Measurements from ENCODE around the gene NDUFS2.

Gene NDUFS2

DNA sequence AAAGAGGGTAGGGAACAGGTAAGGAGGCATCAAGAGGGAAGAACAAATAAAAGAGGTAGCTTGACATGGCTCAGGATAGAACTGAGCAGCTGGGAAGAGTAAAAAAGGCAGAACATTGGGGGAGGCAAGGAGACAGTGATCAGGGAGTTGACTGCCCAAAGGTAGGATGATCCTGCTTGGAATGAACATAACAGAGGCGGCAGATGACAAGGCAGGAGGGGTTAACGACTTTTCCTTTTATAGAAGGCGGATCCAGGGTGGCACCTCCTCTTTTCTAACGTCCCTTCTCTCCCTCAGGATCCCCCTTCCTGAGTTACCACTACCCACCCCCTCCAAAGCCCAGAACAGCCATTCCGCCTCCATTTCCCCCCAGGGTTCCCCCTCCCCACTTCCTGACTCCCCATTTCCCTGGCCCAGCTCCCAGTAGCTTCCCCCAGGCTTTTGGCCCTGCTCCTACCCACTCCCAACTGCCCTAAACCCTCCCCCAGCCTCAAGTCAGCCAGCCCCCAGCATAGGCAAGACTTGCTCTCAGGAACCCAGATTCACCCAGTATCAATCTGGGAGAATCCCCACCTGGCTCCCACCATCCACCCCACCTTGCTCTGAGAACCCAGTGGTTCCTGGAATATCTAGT, 2.5 kb upstream of the NDUFS2 start:
- Histone ChIP-seq H3K27ac (ENCODE audit: low read length, poor library complexity, severe bottlenecking) (no peak overlapping the region), H3K4me2 (ENCODE audit: low read length, poor library complexity, severe bottlenecking) (no peak overlapping the region), H2BK15ac (ENCODE audit: low read depth, poor library complexity, severe bottlenecking) (no peak overlapping the region), H3K36me3 (ENCODE audit: control insufficient read depth in 1 of 2, insufficient read depth in 2 of 2, low read depth in 1 of 2, low read length in 2 of 2) (peaks cover 4 to 28% of the 10 kb centered on the region in 2 experiments), H2AFZ (ENCODE audit: low read depth, low read length) (no peak overlapping the region), H3K27me3 (ENCODE audit: control insufficient read depth in 1 of 2, insufficient read depth in 1 of 2, low read length in 2 of 2) (no peaks in the 10 kb centered on the region), H3K9ac (ENCODE audit: low read length) (peak overlapping the region; percentile 95), H4K8ac (ENCODE audit: low read length) (no peak overlapping the region), H3K79me1 (replicated peaks; ENCODE audit: low read length, poor library complexity, severe bottlenecking) (peaks cover 7% of the 10 kb centered on the region), H2BK12ac (ENCODE audit: low read length in 2 of 2) (no peak overlapping the region), H3K4me3 (ENCODE audit: insufficient read depth in 1 of 2, low read depth in 1 of 2, low read length in 2 of 2) (peak overlapping the region in 1 of 2 experiments; percentile 84), H3K4me1 (ENCODE audit: control insufficient read depth, insufficient read depth, low read depth, low read length) (peaks cover 14% of the 10 kb centered on the region), H3K4ac (ENCODE audit: low read depth in 1 of 2, low read length in 2 of 2) (no peak overlapping the region), H3K23ac (ENCODE audit: low read length in 2 of 2) (no peak overlapping the region), H3K9me3 (ENCODE audit: control insufficient read depth, low read length) (no peaks in the 10 kb centered on the region), H4K91ac (ENCODE audit: low read length) (no peak overlapping the region), H2BK120ac (ENCODE audit: low read depth, low read length) (no peak overlapping the region), H2BK5ac (ENCODE audit: low read depth, low read length, poor library complexity, severe bottlenecking) (no peak overlapping the region), H2AK5ac (ENCODE audit: low read length, severe bottlenecking) (no peak overlapping the region), H3K18ac (ENCODE audit: low read depth in 1 of 2, low read length in 2 of 2) (no peak overlapping the region), H3K14ac (ENCODE audit: low read length in 2 of 2) (no peak overlapping the region)
- WGBS, result 74% methylated on average over 5 of the region's 5 CpGs
- no peak for DNase-seq

DNA sequence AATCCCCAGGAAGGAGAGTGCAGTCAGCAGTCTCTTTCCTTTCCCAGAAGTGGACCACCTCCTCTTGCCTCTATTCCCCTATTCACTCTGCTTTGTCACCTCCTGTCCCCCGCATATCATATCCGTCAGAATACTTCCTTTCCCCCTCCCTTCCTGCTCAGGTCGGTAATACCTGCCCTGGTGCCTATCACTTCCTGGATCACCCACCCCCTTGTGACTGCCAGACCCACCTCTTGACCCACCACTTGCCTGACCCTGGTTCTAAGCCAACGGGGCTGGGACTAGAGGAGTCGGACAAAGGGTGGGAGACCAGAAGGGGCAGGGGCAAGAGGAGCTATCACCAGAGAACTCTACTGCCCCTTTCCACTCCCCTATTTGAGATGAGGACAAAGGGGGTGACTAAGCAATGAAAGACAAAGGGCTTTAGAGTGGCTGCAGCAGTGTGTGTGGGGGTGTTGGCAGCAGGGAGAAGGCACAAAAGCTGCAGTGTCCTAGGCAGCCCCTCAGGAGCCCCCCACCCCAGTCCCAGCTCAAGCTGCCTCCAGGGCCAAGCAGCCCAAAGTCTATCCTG, 1.7 kb upstream of the NDUFS2 start:
- H3K23ac ChIP-seq (ENCODE audit: low read length in 2 of 2), result no peak overlapping the region
- H3K4me1 ChIP-seq (ENCODE audit: control insufficient read depth, insufficient read depth, low read depth, low read length), result peaks cover 14% of the 10 kb centered on the region
- WGBS, result 74% methylated on average over 3 of the region's 5 CpGs
- H3K27me3 ChIP-seq (ENCODE audit: control insufficient read depth in 1 of 2, insufficient read depth in 1 of 2, low read length in 2 of 2), result no peaks in the 10 kb centered on the region
- no peak overlapping the region for H2AFZ ChIP-seq (ENCODE audit: low read depth, low read length)
- peak overlapping the region in 1 of 2 experiments; percentile 91 for H3K4me3 ChIP-seq (ENCODE audit: insufficient read depth in 1 of 2, low read depth in 1 of 2, low read length in 2 of 2)
- H3K14ac ChIP-seq (ENCODE audit: low read length in 2 of 2), result no peak overlapping the region
- H3K9me3 ChIP-seq (ENCODE audit: control insufficient read depth, low read length), result no peaks in the 10 kb centered on the region
- H4K8ac ChIP-seq (ENCODE audit: low read length), result peak overlapping the region; percentile 99
- H2BK15ac ChIP-seq (ENCODE audit: low read depth, poor library complexity, severe bottlenecking), result peak overlapping the region; percentile 80
- H2BK5ac ChIP-seq (ENCODE audit: low read depth, low read length, poor library complexity, severe bottlenecking), result no peak overlapping the region
- no peak overlapping the region for H3K18ac ChIP-seq (ENCODE audit: low read depth in 1 of 2, low read length in 2 of 2)
- no peak overlapping the region for H2AK5ac ChIP-seq (ENCODE audit: low read length, severe bottlenecking)
- H2BK120ac ChIP-seq (ENCODE audit: low read depth, low read length), result peak overlapping the region; percentile 68
- peak overlapping the region; percentile 95 for H3K9ac ChIP-seq (ENCODE audit: low read length)
- peak overlapping the region in 1 of 2 experiments; percentile 57 for H2BK12ac ChIP-seq (ENCODE audit: low read length in 2 of 2)
- H4K91ac ChIP-seq (ENCODE audit: low read length), result peak overlapping the region; percentile 0
- peak overlapping the region; percentile 47 to 56 for H3K4ac ChIP-seq (ENCODE audit: low read depth in 1 of 2, low read length in 2 of 2)
- peaks cover 4 to 19% of the 10 kb centered on the region in 2 experiments for H3K36me3 ChIP-seq (ENCODE audit: control insufficient read depth in 1 of 2, insufficient read depth in 2 of 2, low read depth in 1 of 2, low read length in 2 of 2)
- H3K27ac ChIP-seq (ENCODE audit: low read length, poor library complexity, severe bottlenecking), result no peak overlapping the region
- H3K4me2 ChIP-seq (ENCODE audit: low read length, poor library complexity, severe bottlenecking), result no peak overlapping the region
- DNase-seq, result no peak
- peaks cover 7% of the 10 kb centered on the region for H3K79me1 ChIP-seq (replicated peaks; ENCODE audit: low read length, poor library complexity, severe bottlenecking)

DNA sequence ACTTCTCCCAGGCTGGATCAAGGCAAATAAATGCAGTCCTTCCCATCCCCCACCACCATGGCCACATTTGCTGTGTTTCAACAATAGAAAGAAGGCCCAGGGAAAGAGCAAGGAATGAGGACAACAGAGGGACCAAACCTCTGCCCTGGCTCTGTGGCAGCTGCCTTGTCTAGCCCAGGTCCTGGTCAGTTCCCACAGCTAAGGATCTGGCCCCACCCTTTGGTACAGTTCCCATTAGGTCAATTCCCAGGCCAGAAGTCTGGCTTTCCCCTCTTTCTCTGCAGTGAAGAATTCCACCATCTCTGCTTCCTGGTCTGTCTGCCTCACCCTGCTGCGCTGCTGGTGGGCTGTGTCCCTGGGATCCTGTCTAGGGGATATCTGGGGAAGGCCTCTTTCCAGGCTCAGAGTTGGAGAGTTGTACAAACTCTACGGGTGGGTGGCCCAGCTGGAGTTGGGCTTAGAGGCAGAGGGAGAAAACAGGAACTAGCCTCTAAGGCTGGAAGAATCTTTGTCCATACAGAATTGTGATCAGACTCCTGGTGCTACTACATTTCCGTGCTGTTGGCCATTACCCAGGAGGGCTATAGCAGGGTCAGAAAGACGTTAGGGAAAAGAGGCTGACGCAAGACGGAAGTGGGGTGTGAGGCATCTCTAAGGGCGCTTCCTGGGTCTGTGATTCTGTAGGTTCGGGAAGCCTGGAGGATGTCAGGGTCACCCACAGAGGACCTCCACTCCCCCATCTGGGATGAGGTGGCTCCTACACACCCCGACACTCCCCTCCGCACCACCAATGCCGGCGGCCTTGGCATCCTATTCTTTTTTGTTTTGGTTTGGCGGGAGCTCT, 953 bp upstream of the NDUFS2 start:
- H2AFZ ChIP-seq (ENCODE audit: low read depth, low read length), result peak overlapping the region; percentile 97
- H2BK12ac ChIP-seq (ENCODE audit: low read length in 2 of 2), result peak overlapping the region; percentile 57 to 85
- H2BK120ac ChIP-seq (ENCODE audit: low read depth, low read length), result peak overlapping the region; percentile 68
- H3K27ac ChIP-seq (ENCODE audit: low read length, poor library complexity, severe bottlenecking), result no peak overlapping the region
- H2AK5ac ChIP-seq (ENCODE audit: low read length, severe bottlenecking), result peak overlapping the region; percentile 66
- H3K4ac ChIP-seq (ENCODE audit: low read depth in 1 of 2, low read length in 2 of 2), result peak overlapping the region; percentile 94 to 99
- WGBS, result 93% methylated on average over 12 of the region's 13 CpGs
- peaks cover 7% of the 10 kb centered on the region for H3K79me1 ChIP-seq (replicated peaks; ENCODE audit: low read length, poor library complexity, severe bottlenecking)
- peak overlapping the region; percentile 64 to 99 for H3K18ac ChIP-seq (ENCODE audit: low read depth in 1 of 2, low read length in 2 of 2)
- H3K4me1 ChIP-seq (ENCODE audit: control insufficient read depth, insufficient read depth, low read depth, low read length), result peaks cover 14% of the 10 kb centered on the region
- H3K9me3 ChIP-seq (ENCODE audit: control insufficient read depth, low read length), result no peaks in the 10 kb centered on the region
- no peak for DNase-seq
- H3K4me3 ChIP-seq (ENCODE audit: insufficient read depth in 1 of 2, low read depth in 1 of 2, low read length in 2 of 2), result peak overlapping the region in 1 of 2 experiments; percentile 91
- H3K23ac ChIP-seq (ENCODE audit: low read length in 2 of 2), result peak overlapping the region in 1 of 2 experiments; percentile 43
- peak overlapping the region; percentile 73 for H4K91ac ChIP-seq (ENCODE audit: low read length)
- H2BK5ac ChIP-seq (ENCODE audit: low read depth, low read length, poor library complexity, severe bottlenecking), result no peak overlapping the region
- peaks cover 4 to 19% of the 10 kb centered on the region in 2 experiments for H3K36me3 ChIP-seq (ENCODE audit: control insufficient read depth in 1 of 2, insufficient read depth in 2 of 2, low read depth in 1 of 2, low read length in 2 of 2)
- peak overlapping the region; percentile 99 for H4K8ac ChIP-seq (ENCODE audit: low read length)
- H3K14ac ChIP-seq (ENCODE audit: low read length in 2 of 2), result no peak overlapping the region
- H3K9ac ChIP-seq (ENCODE audit: low read length), result peak overlapping the region; percentile 95
- peak overlapping the region; percentile 57 for H3K4me2 ChIP-seq (ENCODE audit: low read length, poor library complexity, severe bottlenecking)
- peak overlapping the region; percentile 56 for H2BK15ac ChIP-seq (ENCODE audit: low read depth, poor library complexity, severe bottlenecking)
- H3K27me3 ChIP-seq (ENCODE audit: control insufficient read depth in 1 of 2, insufficient read depth in 1 of 2, low read length in 2 of 2), result no peaks in the 10 kb centered on the region
